GM12878 (cell line): ENCODE results near the gene CDK5RAP3. TPM values are rescaled to one million over a fixed set of nuclear protein-coding genes. Genes with fewer than 3 reads are reported as not detected.

Experiments
- ATF7 ChIP-seq: fragments of 450-650 bp; IDR thresholded peaks from 2 replicates; pipeline ENCODE4 v1.6.1; 2016; ENCODE audit warnings: low read depth, mild to moderate bottlenecking
- BACH1 ChIP-seq: fragments of 450-650 bp; IDR thresholded peaks from 2 replicates; pipeline ENCODE4 v1.6.1; 2017; ENCODE audit warnings: mild to moderate bottlenecking, borderline replicate concordance
- GABPA ChIP-seq: IDR thresholded peaks from 2 replicates; pipeline ENCODE4 v1.6.1; 2014; ENCODE audit warnings: antibody characterized with exemption, low read depth, mild to moderate bottlenecking, inconsistent platforms
- MTA2 ChIP-seq: fragments of 450-650 bp; IDR thresholded peaks from 2 replicates; pipeline ENCODE4 v1.6.1; 2016; ENCODE audit warnings: low read depth, mild to moderate bottlenecking, moderate library complexity
- NBN ChIP-seq: fragments of 450-650 bp; IDR thresholded peaks from 2 replicates; pipeline ENCODE4 v1.6.1; 2016
- RAD21 ChIP-seq: IDR thresholded peaks from 2 replicates; pipeline ENCODE4 v1.6.1; 2011; ENCODE audit warnings: mild to moderate bottlenecking, low read depth, low read length, moderate library complexity; ENCODE audit not compliant: insufficient read depth
- REST ChIP-seq: IDR thresholded peaks from 2 replicates; pipeline ENCODE4 v1.6.1; 2012; ENCODE audit warnings: mild to moderate bottlenecking, low read depth, low read length
- SMC3 ChIP-seq: IDR thresholded peaks from 2 replicates; pipeline ENCODE4 v1.6.1; 2011; ENCODE audit warnings: low read length, improper control_type of control experiment, borderline replicate concordance
- SUZ12 ChIP-seq: fragments of 200-600 bp; sonication (generic); IDR thresholded peaks from one replicate; pipeline ENCODE4 v1.6.1; 2018; ENCODE audit warnings: antibody characterized with exemption, mild to moderate bottlenecking; ENCODE audit not compliant: unreplicated experiment
- ZNF217 ChIP-seq: fragments of 450-650 bp; IDR thresholded peaks from 2 replicates; pipeline ENCODE4 v1.6.1; 2017; ENCODE audit warnings: antibody characterized with exemption, mild to moderate bottlenecking
- polyA plus RNA-seq, 11 experiments: library from polyadenylated mRNA; depleted of rRNA in 4 of 11; unstranded in 6 of 11; stranded (reverse) in 5 of 11; fragments of >200 nt; fragmentation: Nextera tagmentation in 4 of 11; fragmentation: Illumina TruSeq in 1 of 11; extraction: Ambion mirVana in 4 of 11; extraction: Trizol in 1 of 11; gene quantifications; 1 replicate in 1 of 11; 2 replicates in 10 of 11; pipeline versions ENCODE4 v1.2.1 to v1.2.3, GENCODE V29; 2011 to 2016; ENCODE audit warnings: inconsistent platforms in 2 of 11, missing spikeins in 2 of 11, low read depth in 1 of 11
- total RNA-seq, 4 experiments: library from RNA; depleted of rRNA in 3 of 4; stranded (reverse); fragments of >200 nt in 3 of 4; fragmentation: Illumina TruSeq in 1 of 4; extraction: Trizol in 1 of 4; gene quantifications; 2 replicates each; pipeline versions ENCODE4 v1.2.1 to v1.2.3, GENCODE V29; 2013 to 2021

CDK5RAP3 gene
- total and polyA plus RNA-seq, 10 of the 15 experiments (the other 5 are each of a cell fraction or from before 2014, with no cell fraction given): 69.4 to 237 (median 160) TPM

GRCh38 chr17:48011405-48012150, 40.7 kb downstream of the CDK5RAP3 start (continued):
- TF ChIP-seq MTA2: no peak
- peak; percentile 53 for TF ChIP-seq ATF7
- TF ChIP-seq SMC3: peak; percentile 36; the same call in 1 of the 2 replicates
- TF ChIP-seq RAD21: peak; percentile 52; the same call in 1 of the 2 replicates
- TF ChIP-seq ZNF217: no peak
- TF ChIP-seq GABPA: no peak
- peak; percentile 74 for TF ChIP-seq NBN
- TF ChIP-seq SUZ12: no peak
- no peak for TF ChIP-seq BACH1
- TF ChIP-seq REST: no peak
- TF ChIP-seq, all 136 proteins: peak for 6
